AG04449 (cell line): Measurements from ENCODE around the gene SRGAP3.

Experiments used
- CTCF ChIA-PET: fragments of 350-600 bp; formaldehyde crosslinking; extraction: SDS; loops from one replicate; lab custom pipeline; 2021; ENCODE audit warnings: antibody characterized with exemption; lab: Yijun Ruan, JAX
- POLR2A ChIA-PET: fragments of 400-600, 350-600 bp; formaldehyde crosslinking; extraction: SDS; loops from one replicate; lab custom pipeline; 2020; ENCODE audit warnings: antibody characterized with exemption, inconsistent platforms; lab: Yijun Ruan, JAX
- DNase-seq: peaks from one replicate; pipeline ENCODE4 v3.0.0-alpha.2; 2010; ENCODE audit warnings: low read depth, low spot score
- H3K4me3 ChIP-seq: 2 replicates; pipeline ENCODE4 v1.5.1; 2011; ENCODE audit warnings: low read depth, mild to moderate bottlenecking, control low read depth, low read length
- CTCF ChIP-seq: IDR thresholded peaks from one replicate; pipeline ENCODE4 v1.5.1; 2011; ENCODE audit warnings: mild to moderate bottlenecking, moderate library complexity, low read length, control low read depth, inconsistent platforms; ENCODE audit not compliant: insufficient read depth; ENCODE audit errors: missing control alignments

Gene SRGAP3

GRCh38 chr3:8996681-8997121 lies 252.7 kb downstream of the SRGAP3 start:
- peak; percentile 34 for TF ChIP-seq CTCF
- POLR2A ChIA-PET: no interaction called here
- no peak overlapping the region for H3K4me3 ChIP-seq
- CTCF ChIA-PET: interaction anchor here (1.0 to 7.7 kb wide), 7 partner anchors 9 to 306 kb away, joined by 3 to 65 read pairs (median 3); partner anchors contain the start of gene SRGAP3
- no peak for DNase-seq

GRCh38 chr3:8996216-8996615 lies 253.2 kb downstream of the SRGAP3 start:
- POLR2A ChIA-PET: interaction anchor here (0.7 kb wide), 1 partner anchor 10 kb away, joined by 3 read pairs; no protein-coding TSS in a partner anchor
- no peak for TF ChIP-seq CTCF
- CTCF ChIA-PET: interaction anchor here (1.0 to 11.8 kb wide), 8 partner anchors 9 to 307 kb away, joined by 3 to 127 read pairs (median 8); partner anchors contain the start of gene SRGAP3
- no peak overlapping the region for H3K4me3 ChIP-seq
- no peak for DNase-seq

- ChIA-PET POLR2A (no interaction called here), CTCF (interaction anchor here (0.8 to 11.8 kb wide), 5 partner anchors 7 to 309 kb away, joined by 3 to 127 read pairs (median 30); no protein-coding TSS in a partner anchor)
- no peak for DNase-seq
- no peak overlapping the region for H3K4me3 ChIP-seq
- no peak for TF ChIP-seq CTCF
Observed at GRCh38 chr3:8994226-8994625, 255.2 kb downstream of the SRGAP3 start.

GRCh38 chr3:8993331-8993730 lies 256.1 kb downstream of the SRGAP3 start:
- ChIA-PET POLR2A (no interaction called here), CTCF (interaction anchor here (0.8 to 11.8 kb wide), 8 partner anchors 18 to 310 kb away, joined by 3 to 127 read pairs (median 3); no protein-coding TSS in a partner anchor)
- no peak overlapping the region for H3K4me3 ChIP-seq
- no peak for DNase-seq
- TF ChIP-seq CTCF: no peak

GRCh38 chr3:8992854-8993253 lies 256.6 kb downstream of the SRGAP3 start:
- H3K4me3 ChIP-seq: no peak overlapping the region
- no peak for DNase-seq
- ChIA-PET CTCF (interaction anchor here (0.8 to 11.8 kb wide), 7 partner anchors 19 to 311 kb away, joined by 3 to 127 read pairs (median 3); no protein-coding TSS in a partner anchor), POLR2A (no interaction called here)
- TF ChIP-seq CTCF: no peak

GRCh38 chr3:8992199-8992598 lies 257.2 kb downstream of the SRGAP3 start:
- ChIA-PET POLR2A (no interaction called here), CTCF (interaction anchor here (0.9 to 11.8 kb wide), 5 partner anchors 20 to 310 kb away, joined by 3 to 127 read pairs (median 3); no protein-coding TSS in a partner anchor)
- H3K4me3 ChIP-seq: no peak overlapping the region
- DNase-seq: no peak
- TF ChIP-seq CTCF: no peak
